Upper lobe of left lung (tissue), 6 donors: ENCODE data around the gene PTPRN2. TPM values are rescaled to one million over a fixed set of nuclear protein-coding genes. Genes with fewer than 3 reads are reported as not detected.

ENCODE experiments used
- ATAC-seq, 2 donors: fragments of 200-7000 bp; cut with Tn5 transposase; one replicate each; pipeline ENCODE4 v1.9.1; 2022; ENCODE audit warnings: mild to moderate bottlenecking in 2 of 2, moderate library complexity in 2 of 2; ENCODE audit not compliant: low FRiP score in 2 of 2
- DNase-seq, 2 donors: peaks; one replicate each; pipeline ENCODE4 v3.0.0-alpha.2; 2019 to 2020
- H3K27ac ChIP-seq, 4 donors: fragments of 200-600 bp; sonication (generic); one replicate each; pipeline ENCODE4 v1.5.1; 2016 to 2019
- H3K27me3 ChIP-seq, 4 donors: fragments of 200-600 bp; sonication (generic); one replicate each; pipeline ENCODE4 v1.5.1; 2017 to 2019
- H3K36me3 ChIP-seq, 4 donors: fragments of 200-600 bp; sonication (generic); one replicate each; pipeline ENCODE4 v1.5.1; 2016 to 2019
- H3K4me1 ChIP-seq, 4 donors: fragments of 200-600 bp; sonication (generic); one replicate each; pipeline ENCODE4 v1.5.1; 2018 to 2019
- H3K4me3 ChIP-seq, 4 donors: fragments of 200-600 bp; sonication (generic); one replicate each; pipeline ENCODE4 v1.5.1; 2017 to 2019; ENCODE audit warnings: mild to moderate bottlenecking in 2 of 4, moderate library complexity in 1 of 4
- H3K9me3 ChIP-seq, 4 donors: fragments of 200-600 bp; sonication (generic); one replicate each; pipeline ENCODE4 v1.5.1; 2018 to 2019
- CTCF ChIP-seq, 6 experiments: fragments of 450-650 bp in 4 of 6; fragments of 200-600 bp in 2 of 6; sonication (generic) in 2 of 6; IDR thresholded peaks; one replicate each; pipeline ENCODE4 v1.5.1; 2016 to 2019; ENCODE audit warnings: antibody characterized with exemption in 6 of 6
- EP300 ChIP-seq, 4 donors: sonication (generic); formaldehyde crosslinking; IDR thresholded peaks; one replicate each; pipeline ENCODE4 v1.5.1; 2017; ENCODE audit warnings: antibody characterized with exemption in 4 of 4, control low read depth in 2 of 4
- POLR2A ChIP-seq, 4 donors: fragments of 450-650 bp; IDR thresholded peaks; one replicate each; pipeline ENCODE4 v1.5.1; 2016 to 2017; ENCODE audit warnings: antibody characterized with exemption in 4 of 4, mild to moderate bottlenecking in 2 of 4
- POLR2AphosphoS5 ChIP-seq, 2 donors: sonication (generic); formaldehyde crosslinking; IDR thresholded peaks; one replicate each; pipeline ENCODE4 v1.5.1; 2017; ENCODE audit warnings: antibody characterized with exemption in 2 of 2
- WGBS, 2 donors: methylation state at CpG; one replicate each; pipeline ENCODE4 v1.1.5; 2017 to 2018; 5-methylcytosine and 5-hydroxymethylcytosine counted together
- total RNA-seq, 6 donors: library from RNA; depleted of rRNA in 4 of 6; stranded (reverse); fragments of >200 nt in 4 of 6; gene quantifications; one replicate each; pipeline versions ENCODE4 v1.1.0 to v1.2.1, GENCODE V29; 2016 to 2021
- donor health status: DM: no; HTN: no; CAD: no; lungs with moderate emphysema.
- donor health status: DM: no; HTN: yes; CAD: no; lungs with severe emphysema.

Gene PTPRN2
- total RNA-seq, 6 donors from 2014 or later: 3.3 to 7.9 (median 5.2) TPM

GRCh38 chr7:158028290-158028941 lies 559.2 kb downstream of the PTPRN2 start:
- no peak overlapping the region for H3K27ac ChIP-seq
- H3K4me3 ChIP-seq: no peak overlapping the region
- H3K36me3 ChIP-seq: no peaks in the 10 kb centered on the region
- TF ChIP-seq POLR2A (IDR thresholded peaks at IDR 0.05) (no peak), CTCF (IDR thresholded peaks at IDR 0.05) (no peak), EP300 (IDR thresholded peaks at IDR 0.05) (no peak), POLR2AphosphoS5 (IDR thresholded peaks at IDR 0.05) (no peak)
- no peaks in the 10 kb centered on the region for H3K4me1 ChIP-seq
- DNase-seq: peak in 1 of 2 donors; percentile 40
- H3K9me3 ChIP-seq: no peaks in the 10 kb centered on the region
- no peaks in the 10 kb centered on the region for H3K27me3 ChIP-seq
- ATAC-seq: no peak
- 74 to 78% methylated on average over 18 to 22 of the region's 22 CpGs for WGBS, 2 donors

GRCh38 chr7:158027646-158028045 lies 560.0 kb downstream of the PTPRN2 start:
- ATAC-seq: no peak
- TF ChIP-seq POLR2A (IDR thresholded peaks at IDR 0.05): no peak
- TF ChIP-seq CTCF (IDR thresholded peaks at IDR 0.05): no peak
- no peak for TF ChIP-seq EP300 (IDR thresholded peaks at IDR 0.05)
- TF ChIP-seq POLR2AphosphoS5 (IDR thresholded peaks at IDR 0.05): no peak
- WGBS, 2 donors: 82 to 87% methylated on average over 6 of the region's 6 CpGs
- Histone ChIP-seq H3K36me3 (no peaks in the 10 kb centered on the region), H3K4me3 (no peak overlapping the region), H3K4me1 (no peaks in the 10 kb centered on the region), H3K27me3 (no peaks in the 10 kb centered on the region), H3K27ac (no peak overlapping the region), H3K9me3 (no peaks in the 10 kb centered on the region)
- no peak for DNase-seq

GRCh38 chr7:158026636-158027265 lies 560.9 kb downstream of the PTPRN2 start:
- Histone ChIP-seq H3K9me3 (no peaks in the 10 kb centered on the region), H3K27me3 (no peaks in the 10 kb centered on the region), H3K36me3 (no peaks in the 10 kb centered on the region), H3K4me1 (no peaks in the 10 kb centered on the region), H3K4me3 (no peak overlapping the region), H3K27ac (no peak overlapping the region)
- TF ChIP-seq EP300 (IDR thresholded peaks at IDR 0.05) (no peak), POLR2AphosphoS5 (IDR thresholded peaks at IDR 0.05) (no peak), CTCF (IDR thresholded peaks at IDR 0.05) (no peak), POLR2A (IDR thresholded peaks at IDR 0.05) (no peak)
- WGBS, 2 donors: 79 to 88% methylated on average over 12 to 17 of the region's 17 CpGs
- no peak for DNase-seq
- no peak for ATAC-seq

- no peaks in the 10 kb centered on the region for H3K36me3 ChIP-seq
- 89 to 92% methylated on average over 30 of the region's 30 CpGs for WGBS, 2 donors
- DNase-seq (peak in 1 of 2 donors; percentile 58), ATAC-seq (no peak)
- no peaks in the 10 kb centered on the region for H3K27me3 ChIP-seq
- TF ChIP-seq POLR2A (IDR thresholded peaks at IDR 0.05) (no peak), POLR2AphosphoS5 (IDR thresholded peaks at IDR 0.05) (no peak), CTCF (IDR thresholded peaks at IDR 0.05) (no peak), EP300 (IDR thresholded peaks at IDR 0.05) (no peak)
- no peaks in the 10 kb centered on the region for H3K4me1 ChIP-seq
- no peak overlapping the region for H3K4me3 ChIP-seq
- no peak overlapping the region for H3K27ac ChIP-seq
- H3K9me3 ChIP-seq: no peaks in the 10 kb centered on the region
Measured at GRCh38 chr7:158025686-158026600, 561.7 kb downstream of the PTPRN2 start.
